GM23338 (cell line): ENCODE measurements around the gene ABCC5. TPM values are rescaled to one million over a fixed set of nuclear protein-coding genes. Genes with fewer than 3 reads are reported as not detected.

Source experiments
- ATAC-seq: fragments of 200-7000 bp; cut with Tn5 transposase; 3 replicates; pipeline ENCODE4 v1.9.1; 2020
- DNase-seq: peaks from one replicate; pipeline ENCODE4 v3.0.0-alpha.2; 2015; ENCODE audit warnings: low spot score
- H2AFZ ChIP-seq: fragments of 200-600 bp; sonication (generic); 2 replicates; pipeline ENCODE4 v1.8.0; 2016; ENCODE audit warnings: antibody characterized with exemption, mild to moderate bottlenecking, moderate library complexity
- H3F3A ChIP-seq: fragments of 200-600 bp; sonication (generic); replicated peaks from 2 replicates; pipeline ENCODE4 v1.8.0; 2017; ENCODE audit warnings: antibody characterized with exemption, mixed run types, low read depth
- H3K27ac ChIP-seq: fragments of 200-600 bp; sonication (generic); 2 replicates; pipeline ENCODE4 v1.6.1; 2016; ENCODE audit warnings: low read depth
- H3K27me3 ChIP-seq: fragments of 200-600 bp; sonication (generic); 2 replicates; pipeline ENCODE4 v1.8.0; 2016; ENCODE audit warnings: mild to moderate bottlenecking, mixed run types, moderate library complexity; ENCODE audit not compliant: insufficient read depth
- H3K36me3 ChIP-seq: fragments of 200-600 bp; sonication (generic); 2 replicates; pipeline ENCODE4 v1.8.0; 2016; ENCODE audit warnings: mild to moderate bottlenecking; ENCODE audit not compliant: insufficient read depth
- H3K4me1 ChIP-seq: fragments of 200-600 bp; sonication (generic); 2 replicates; pipeline ENCODE4 v1.8.0; 2016; ENCODE audit warnings: mild to moderate bottlenecking, moderate library complexity; ENCODE audit not compliant: insufficient read depth
- H3K4me2 ChIP-seq: fragments of 200-600 bp; sonication (generic); 2 replicates; pipeline ENCODE4 v1.7.1; 2017; ENCODE audit warnings: mixed run types
- H3K4me3 ChIP-seq: fragments of 200-600 bp; sonication (generic); 2 replicates; pipeline ENCODE4 v1.6.1; 2016; ENCODE audit warnings: mixed run types
- H3K79me2 ChIP-seq: fragments of 200-600 bp; sonication (generic); replicated peaks from 2 replicates; pipeline ENCODE4 v1.8.0; 2017; ENCODE audit warnings: mild to moderate bottlenecking; ENCODE audit not compliant: insufficient read depth
- H3K9me2 ChIP-seq: fragments of 200-600 bp; sonication (generic); 2 replicates; pipeline ENCODE4 v1.8.0; 2017; ENCODE audit not compliant: insufficient read depth
- H4K20me1 ChIP-seq: fragments of 200-600 bp; sonication (generic); replicated peaks from 2 replicates; pipeline ENCODE4 v1.8.0; 2017; ENCODE audit warnings: mild to moderate bottlenecking; ENCODE audit not compliant: insufficient read depth
- H3K27ac Mint-ChIP-seq: 2 replicates; pipeline ENCODE4 v1.8.0; 2020; ENCODE audit warnings: inconsistent platforms, mild to moderate bottlenecking, moderate library complexity, mixed read lengths
- H3K27me3 Mint-ChIP-seq: 3 replicates; pipeline ENCODE4 v1.8.0; 2022; ENCODE audit warnings: low read depth, mild to moderate bottlenecking, moderate library complexity, mixed read lengths, inconsistent platforms; ENCODE audit not compliant: insufficient read depth, poor library complexity
- H3K36me3 Mint-ChIP-seq: 3 replicates; pipeline ENCODE4 v1.8.0; 2021; ENCODE audit warnings: low read depth, mild to moderate bottlenecking, inconsistent platforms, moderate library complexity, mixed read lengths
- H3K4me1 Mint-ChIP-seq: 3 replicates; pipeline ENCODE4 v1.8.0; 2020; ENCODE audit warnings: mild to moderate bottlenecking, inconsistent platforms, mixed read lengths
- H3K4me3 Mint-ChIP-seq: 3 replicates; pipeline ENCODE4 v1.8.0; 2021; ENCODE audit warnings: moderate library complexity, mild to moderate bottlenecking, inconsistent platforms, mixed read lengths
- H3K9me3 Mint-ChIP-seq: 3 replicates; pipeline ENCODE4 v1.8.0; 2020; ENCODE audit warnings: moderate library complexity, mild to moderate bottlenecking, inconsistent platforms, mixed read lengths
- CREB1 ChIP-seq: fragments of 250-450 bp; sonication (Bioruptor Pico); IDR thresholded peaks from 2 replicates; pipeline ENCODE4 v1.5.0; 2020; ENCODE audit warnings: low read depth, mild to moderate bottlenecking, moderate library complexity
- ETS1 ChIP-seq: IDR thresholded peaks from 2 replicates; pipeline ENCODE4 v1.6.1; 2016; ENCODE audit warnings: antibody characterized with exemption
- NANOG ChIP-seq: IDR thresholded peaks from 2 replicates; pipeline ENCODE4 v1.6.1; 2016; ENCODE audit warnings: antibody characterized with exemption, borderline replicate concordance
- POLR2AphosphoS5 ChIP-seq: IDR thresholded peaks from 2 replicates; pipeline ENCODE4 v1.6.1; 2016; ENCODE audit warnings: antibody characterized with exemption, low read depth
- REST ChIP-seq: IDR thresholded peaks from one replicate; pipeline ENCODE4 v1.6.1; 2018; ENCODE audit warnings: antibody characterized with exemption; ENCODE audit not compliant: unreplicated experiment
- polyA plus RNA-seq: library from polyadenylated mRNA; unstranded; fragments of >200 nt; fragmentation: Nextera tagmentation; extraction: Ambion mirVana; gene quantifications from 2 replicates; pipeline ENCODE4 v1.2.1, GENCODE V29; 2016
- total RNA-seq: library from RNA; depleted of rRNA; stranded (reverse); fragments of >200 nt; shearing (Covaris generic); gene quantifications from 2 replicates; pipeline ENCODE4 v1.2.3, GENCODE V29; 2014
- TF ChIP-seq, protein P1 (sequence below), 2 experiments: fragments of 200-600 bp in 1 of 2; sonication (generic) in 1 of 2; conservative IDR thresholded peaks; 2 replicates each; pipeline versions ENCODE4 v1.5.1 to v1.6.1; 2016 to 2017; ENCODE audit warnings: antibody characterized with exemption in 2 of 2, low read depth in 2 of 2, mild to moderate bottlenecking in 2 of 2, moderate library complexity in 1 of 2

The ABCC5 gene
- total and polyA plus RNA-seq, 2 experiments from 2014 or later, result 14.0 to 39.9 TPM

DNA sequence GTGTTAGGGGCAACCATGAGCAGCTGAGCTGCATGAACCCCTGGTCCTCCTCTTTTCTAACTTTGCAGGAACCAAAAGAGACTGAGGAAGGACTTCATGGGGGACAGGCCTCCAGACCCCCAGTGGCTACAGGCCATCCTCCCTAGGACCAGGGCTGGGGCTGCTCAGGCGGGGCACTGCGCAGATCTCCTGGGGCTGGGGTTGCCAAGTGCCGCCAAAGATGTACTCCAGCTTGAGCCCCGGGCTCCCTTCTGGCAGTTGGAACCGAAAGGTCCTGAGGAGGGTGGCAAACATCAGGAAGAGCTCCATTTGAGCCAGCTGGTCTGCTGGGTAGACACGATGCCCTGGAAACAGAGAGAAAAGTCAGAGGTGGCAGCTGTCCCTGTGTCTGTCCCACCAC is 121.9 kb downstream of the ABCC5 start:
- Mint-ChIP-seq H3K4me1 (peaks cover 15% of the 10 kb centered on the region), H3K4me3 (no peak overlapping the region), H3K27ac (no peak overlapping the region), H3K9me3 (peaks cover 8% of the 10 kb centered on the region), H3K36me3 (0 out of 3 replicates have a peak, but pooled peaks cover 3% of the 10 kb centered on the region), H3K27me3 (peaks cover 15% of the 10 kb centered on the region)
- H3K79me2 ChIP-seq, result no peaks in the 10 kb centered on the region
- DNase-seq, result no peak
- H3K4me3 ChIP-seq, result no peak overlapping the region
- TF ChIP-seq POLR2AphosphoS5 (no peak), CREB1 (CRISPR knock-in tag) (no peak)
- peaks cover 5% of the 10 kb centered on the region; the same call in 1 of the 2 replicates for H3K4me1 ChIP-seq
- no peaks in the 10 kb centered on the region for H3F3A ChIP-seq
- H2AFZ ChIP-seq, result peak overlapping the region; percentile 33; the same call in 1 of the 2 replicates
- H4K20me1 ChIP-seq, result no peaks in the 10 kb centered on the region
- no peaks in the 10 kb centered on the region for H3K27me3 ChIP-seq
- H3K4me2 ChIP-seq, result no peak overlapping the region
- H3K9me2 ChIP-seq, result no peaks in the 10 kb centered on the region
- no peak overlapping the region for H3K27ac ChIP-seq
- no peaks in the 10 kb centered on the region for H3K36me3 ChIP-seq
- peak; percentile 45; the same call in 2 of the 3 replicates for ATAC-seq

DNA sequence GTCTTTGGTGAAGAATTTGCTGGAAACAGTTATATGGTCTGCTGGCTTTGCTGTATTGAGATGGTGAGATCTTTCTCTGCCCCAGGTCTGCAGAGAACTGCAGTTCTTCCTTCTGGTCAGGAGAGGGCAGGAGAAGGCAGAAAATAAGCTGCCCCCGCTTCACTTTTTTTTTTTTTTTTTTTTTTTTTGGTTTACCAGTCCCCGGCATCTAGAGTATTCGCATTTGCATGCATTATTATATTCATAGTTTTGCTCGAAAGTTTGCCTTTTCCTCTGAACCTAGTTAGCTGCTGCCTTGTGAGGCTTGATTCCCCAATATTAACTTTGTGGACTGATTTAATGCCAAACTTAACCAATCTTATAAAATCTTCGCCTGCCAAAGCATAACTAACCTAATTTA is 122.4 kb downstream of the ABCC5 start:
- Histone ChIP-seq H3K27me3 (no peaks in the 10 kb centered on the region), H3K4me3 (no peak overlapping the region), H3K36me3 (no peaks in the 10 kb centered on the region), H3K4me2 (no peak overlapping the region), H2AFZ (no peak overlapping the region), H4K20me1 (no peaks in the 10 kb centered on the region), H3F3A (no peaks in the 10 kb centered on the region), H3K4me1 (peaks cover 5% of the 10 kb centered on the region; the same call in 1 of the 2 replicates), H3K9me2 (no peaks in the 10 kb centered on the region), H3K79me2 (no peaks in the 10 kb centered on the region), H3K27ac (no peak overlapping the region)
- DNase-seq, result peak; percentile 68
- H3K4me3 Mint-ChIP-seq, result no peak overlapping the region
- H3K9me3 Mint-ChIP-seq, result peaks cover 4% of the 10 kb centered on the region; the same call in 2 of the 3 replicates
- peak; percentile 68 for ATAC-seq
- 0 out of 3 replicates have a peak, but pooled peaks cover 1% of the 10 kb centered on the region for H3K36me3 Mint-ChIP-seq
- no peak overlapping the region for H3K27ac Mint-ChIP-seq
- H3K27me3 Mint-ChIP-seq, result peaks cover 17% of the 10 kb centered on the region
- peaks cover 15% of the 10 kb centered on the region for H3K4me1 Mint-ChIP-seq
- no peak for TF ChIP-seq NANOG
- TF ChIP-seq, protein P1, sequence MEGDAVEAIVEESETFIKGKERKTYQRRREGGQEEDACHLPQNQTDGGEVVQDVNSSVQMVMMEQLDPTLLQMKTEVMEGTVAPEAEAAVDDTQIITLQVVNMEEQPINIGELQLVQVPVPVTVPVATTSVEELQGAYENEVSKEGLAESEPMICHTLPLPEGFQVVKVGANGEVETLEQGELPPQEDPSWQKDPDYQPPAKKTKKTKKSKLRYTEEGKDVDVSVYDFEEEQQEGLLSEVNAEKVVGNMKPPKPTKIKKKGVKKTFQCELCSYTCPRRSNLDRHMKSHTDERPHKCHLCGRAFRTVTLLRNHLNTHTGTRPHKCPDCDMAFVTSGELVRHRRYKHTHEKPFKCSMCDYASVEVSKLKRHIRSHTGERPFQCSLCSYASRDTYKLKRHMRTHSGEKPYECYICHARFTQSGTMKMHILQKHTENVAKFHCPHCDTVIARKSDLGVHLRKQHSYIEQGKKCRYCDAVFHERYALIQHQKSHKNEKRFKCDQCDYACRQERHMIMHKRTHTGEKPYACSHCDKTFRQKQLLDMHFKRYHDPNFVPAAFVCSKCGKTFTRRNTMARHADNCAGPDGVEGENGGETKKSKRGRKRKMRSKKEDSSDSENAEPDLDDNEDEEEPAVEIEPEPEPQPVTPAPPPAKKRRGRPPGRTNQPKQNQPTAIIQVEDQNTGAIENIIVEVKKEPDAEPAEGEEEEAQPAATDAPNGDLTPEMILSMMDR (conservative IDR thresholded peaks at IDR 0.05; ENCODE audit: low read depth in 2 of 2), result peak; percentile 76 to 85

DNA sequence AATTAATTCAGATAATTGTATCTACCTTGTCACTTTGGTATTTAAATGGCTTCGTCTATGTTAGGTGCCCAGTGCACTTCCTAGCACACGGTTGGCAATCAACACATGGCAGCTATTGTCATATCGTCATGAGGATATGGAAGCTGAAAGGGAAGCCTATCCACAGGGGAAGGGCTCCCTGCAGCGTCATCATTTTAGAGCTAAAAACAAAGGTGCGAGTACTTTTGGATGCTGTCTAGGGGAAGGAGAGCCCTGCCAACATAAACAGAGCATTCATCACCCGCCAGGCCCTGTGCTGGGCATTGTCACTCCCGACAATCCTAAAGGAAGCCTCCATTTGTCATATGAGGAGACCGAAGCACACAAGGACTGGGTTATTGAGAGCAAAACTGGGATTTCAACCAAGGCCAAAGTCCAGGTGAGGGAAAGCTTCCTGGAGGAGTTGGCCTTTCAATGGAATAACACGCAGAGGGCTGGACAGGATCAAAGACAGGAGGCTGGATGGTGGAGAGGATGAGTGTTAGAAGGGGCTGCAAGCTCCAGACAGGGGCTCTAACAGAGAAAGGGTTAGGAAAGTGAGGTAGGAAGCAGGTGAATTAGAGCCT is 125.0 kb downstream of the ABCC5 start:
- peaks cover 7% of the 10 kb centered on the region for H3K4me1 Mint-ChIP-seq
- Histone ChIP-seq H3F3A (no peaks in the 10 kb centered on the region), H3K4me2 (no peak overlapping the region), H3K36me3 (no peaks in the 10 kb centered on the region), H3K27me3 (no peaks in the 10 kb centered on the region), H3K9me2 (no peaks in the 10 kb centered on the region), H4K20me1 (no peaks in the 10 kb centered on the region), H3K4me3 (no peak overlapping the region), H2AFZ (no peak overlapping the region), H3K79me2 (no peaks in the 10 kb centered on the region), H3K4me1 (no peaks in the 10 kb centered on the region), H3K27ac (no peak overlapping the region)
- peaks cover 14% of the 10 kb centered on the region for H3K27me3 Mint-ChIP-seq
- H3K27ac Mint-ChIP-seq, result no peak overlapping the region
- no peak overlapping the region for H3K4me3 Mint-ChIP-seq
- no peaks in the 10 kb centered on the region for H3K36me3 Mint-ChIP-seq
- H3K9me3 Mint-ChIP-seq, result no peaks in the 10 kb centered on the region
- TF ChIP-seq REST (no peak), ETS1 (no peak)
- DNase-seq (no peak), ATAC-seq (no peak)
